ENCODE data around the gene LRIT2.
"Not testable (repeated sequence)": the region's sequence is repeated elsewhere in the genome, so short reads cannot be mapped to it uniquely, and the experiment has no call there.

The LRIT2 gene

GRCh38 chr10:84184517-84184916 is 40.8 kb downstream of the LRIT2 start:
- DNase-seq (ENCODE audit: low read depth) = no peak
- no peak overlapping the region for H3K4me3 ChIP-seq (ENCODE audit: low read depth, low read length)
- no peak for TF ChIP-seq CTCF (IDR thresholded peaks at IDR 0.05; ENCODE audit: low read depth, low read length, missing control alignments)
- in situ Hi-C loops (cut with HindIII; ENCODE audit: low sequenced_read_pairs) = no loop called here

- in situ Hi-C loops (cut with HindIII; ENCODE audit: low sequenced_read_pairs) = no loop called here
- no peak for DNase-seq (ENCODE audit: low read depth)
- H3K4me3 ChIP-seq (ENCODE audit: low read depth, low read length) = no peak overlapping the region
- no peak for TF ChIP-seq CTCF (IDR thresholded peaks at IDR 0.05; ENCODE audit: low read depth, low read length, missing control alignments)
Measured at GRCh38 chr10:84181631-84182030, 43.7 kb downstream of the LRIT2 start.

GRCh38 chr10:84180386-84180785 is 45.0 kb downstream of the LRIT2 start:
- in situ Hi-C loops (cut with HindIII; ENCODE audit: low sequenced_read_pairs); H3K4me3 ChIP-seq (ENCODE audit: low read depth, low read length); DNase-seq (ENCODE audit: low read depth): not testable (repeated sequence)

- peak; percentile 32 for DNase-seq (ENCODE audit: low read depth)
- TF ChIP-seq CTCF (IDR thresholded peaks at IDR 0.05; ENCODE audit: low read depth, low read length, missing control alignments) = no peak
- in situ Hi-C loops (cut with HindIII; ENCODE audit: low sequenced_read_pairs) = no loop called here
- no peak overlapping the region for H3K4me3 ChIP-seq (ENCODE audit: low read depth, low read length)
Measured at GRCh38 chr10:84179059-84179710, 46.2 kb downstream of the LRIT2 start.

GRCh38 chr10:84178160-84178609 is 47.2 kb downstream of the LRIT2 start:
- DNase-seq (ENCODE audit: low read depth) = no peak
- H3K4me3 ChIP-seq (ENCODE audit: low read depth, low read length) = no peak overlapping the region

GRCh38 chr10:84177541-84178141 is 47.7 kb downstream of the LRIT2 start:
- no peak for DNase-seq (ENCODE audit: low read depth)
- no peak overlapping the region for H3K4me3 ChIP-seq (ENCODE audit: low read depth, low read length)
- in situ Hi-C loops (cut with HindIII; ENCODE audit: low sequenced_read_pairs) = no loop called here
- no peak for TF ChIP-seq CTCF (IDR thresholded peaks at IDR 0.05; ENCODE audit: low read depth, low read length, missing control alignments)

More at GRCh38 chr10:84178160-84178609, 47.2 kb downstream of the LRIT2 start:
- in situ Hi-C loops (cut with HindIII; ENCODE audit: low sequenced_read_pairs) = no loop called here
- TF ChIP-seq CTCF (IDR thresholded peaks at IDR 0.05; ENCODE audit: low read depth, low read length, missing control alignments) = no peak

- in situ Hi-C loops (cut with HindIII; ENCODE audit: low sequenced_read_pairs) = no loop called here
Measured at GRCh38 chr10:84176836-84177474, 48.4 kb downstream of the LRIT2 start.

More at GRCh38 chr10:84176836-84177474, 48.4 kb downstream of the LRIT2 start:
- no peak for DNase-seq (ENCODE audit: low read depth)
- H3K4me3 ChIP-seq (ENCODE audit: low read depth, low read length) = no peak overlapping the region
- TF ChIP-seq CTCF (IDR thresholded peaks at IDR 0.05; ENCODE audit: low read depth, low read length, missing control alignments) = no peak

Measured in astrocyte of the cerebellum (primary cell).